Thyroid gland (tissue), 4 donors: ENCODE results near the gene SELENOM. TPM values are rescaled to one million over a fixed set of nuclear protein-coding genes. Genes with fewer than 3 reads are reported as not detected.
A peak's percentile ranks its signal among the peaks of the same experiment; 100 is the strongest.

Source experiments
- DNase-seq, 2 donors: peaks; one replicate each; pipeline ENCODE4 v3.0.0-alpha.2; 2019
- H3K27ac ChIP-seq, 3 donors: fragments of 200-600 bp; sonication (generic); 1 replicate in 2 of 3; 2 replicates in 1 of 3; pipeline ENCODE4 v1.5.1; 2016 to 2019; ENCODE audit warnings: mild to moderate bottlenecking in 1 of 3, moderate library complexity in 1 of 3
- H3K27me3 ChIP-seq: fragments of 200-600 bp; sonication (generic); one replicate; pipeline ENCODE4 v1.5.1; 2019
- H3K36me3 ChIP-seq, 2 donors: fragments of 200-600 bp; sonication (generic); one replicate each; pipeline ENCODE4 v1.5.1; 2016 to 2019
- H3K4me1 ChIP-seq, 2 donors: fragments of 200-600 bp; sonication (generic); one replicate each; pipeline ENCODE4 v1.5.1; 2017 to 2019
- H3K4me3 ChIP-seq, 3 donors: fragments of 200-600 bp; sonication (generic); replicated peaks in 1 of 3; 1 replicate in 2 of 3; 2 replicates in 1 of 3; pipeline ENCODE4 v1.5.1; 2016; ENCODE audit warnings: mild to moderate bottlenecking in 1 of 3
- H3K9me3 ChIP-seq: fragments of 200-600 bp; sonication (generic); one replicate; pipeline ENCODE4 v1.5.1; 2017
- CTCF ChIP-seq, 6 experiments: fragments of 200-600 bp in 3 of 6; fragments of 450-650 bp in 3 of 6; sonication (generic) in 3 of 6; IDR thresholded peaks; one replicate each; pipeline ENCODE4 v1.5.1; 2016 to 2019; ENCODE audit warnings: antibody characterized with exemption in 6 of 6, mild to moderate bottlenecking in 2 of 6, inconsistent platforms in 1 of 6, moderate library complexity in 1 of 6
- POLR2A ChIP-seq, 2 donors: fragments of 450-650 bp; IDR thresholded peaks; one replicate each; pipeline ENCODE4 v1.6.1; 2017; ENCODE audit warnings: antibody characterized with exemption in 2 of 2, mild to moderate bottlenecking in 2 of 2, moderate library complexity in 1 of 2
- WGBS, 2 donors: methylation state at CpG; one replicate each; pipeline ENCODE4 v1.1.5; 2017; 5-methylcytosine and 5-hydroxymethylcytosine counted together
- intact Hi-C: fragments of 100-400 bp; cut with DNase I; formaldehyde crosslinking; loops from one replicate; pipeline ENCODE4 v1.15.1; 2023
- total RNA-seq, 4 donors: library from RNA; depleted of rRNA; stranded (reverse); fragments of >200 nt; gene quantifications; one replicate each; pipeline ENCODE4 v1.2.3, GENCODE V29; 2016

SELENOM gene
- total RNA-seq, 4 donors from 2014 or later, result 208 to 501 (median 314) TPM

- intact Hi-C loops, result no loop called here
- peaks cover 11 to 14% of the 10 kb centered on the region in 2 donors for H3K4me1 ChIP-seq
- 71 to 81% methylated on average over 15 to 23 of the region's 33 CpGs for WGBS, 2 donors
- no peaks in the 10 kb centered on the region for H3K9me3 ChIP-seq
- H3K36me3 ChIP-seq, result peaks cover 43 to 48% of the 10 kb centered on the region in 2 donors
- TF ChIP-seq CTCF (IDR thresholded peaks at IDR 0.05) (no peak), POLR2A (IDR thresholded peaks at IDR 0.05) (no peak)
- peak; percentile 73 to 80 for DNase-seq
- H3K27me3 ChIP-seq, result no peaks in the 10 kb centered on the region
- H3K4me3 ChIP-seq, result no peak overlapping the region
- peak overlapping the region; percentile 39 to 66 (median 62) for H3K27ac ChIP-seq
These were observed 14.1 kb downstream of the SELENOM start for GRCh38 chr22:31093086-31093850.

- Histone ChIP-seq H3K27ac (peak overlapping the region in 2 of 3 donors; percentile 62 to 66), H3K4me1 (peaks cover 11 to 14% of the 10 kb centered on the region in 2 donors), H3K4me3 (no peak overlapping the region), H3K27me3 (no peaks in the 10 kb centered on the region), H3K36me3 (peaks cover 44 to 51% of the 10 kb centered on the region in 2 donors), H3K9me3 (no peaks in the 10 kb centered on the region)
- WGBS, 2 donors, result 93 to 98% methylated on average over 7 to 9 of the region's 9 CpGs
- intact Hi-C loops, result no loop called here
- DNase-seq, result no peak
- TF ChIP-seq POLR2A (IDR thresholded peaks at IDR 0.05), result no peak
- TF ChIP-seq CTCF (IDR thresholded peaks at IDR 0.05), result no peak
These were observed 15.2 kb downstream of the SELENOM start for GRCh38 chr22:31092161-31092560.

GRCh38 chr22:31091106-31091975 is 16.0 kb downstream of the SELENOM start:
- H3K36me3 ChIP-seq, result peaks cover 36 to 46% of the 10 kb centered on the region in 2 donors
- no peaks in the 10 kb centered on the region for H3K27me3 ChIP-seq
- DNase-seq, result no peak
- no peaks in the 10 kb centered on the region for H3K9me3 ChIP-seq
- WGBS, 2 donors, result 72 to 78% methylated on average over 12 to 18 of the region's 29 CpGs
- no peak overlapping the region for H3K4me3 ChIP-seq
- TF ChIP-seq CTCF (IDR thresholded peaks at IDR 0.05), result no peak
- no peak for TF ChIP-seq POLR2A (IDR thresholded peaks at IDR 0.05)
- intact Hi-C loops, result no loop called here
- H3K4me1 ChIP-seq, result peaks cover 11 to 14% of the 10 kb centered on the region in 2 donors
- H3K27ac ChIP-seq, result no peak overlapping the region

GRCh38 chr22:31090217-31091085 is 16.9 kb downstream of the SELENOM start:
- Histone ChIP-seq H3K27ac (no peak overlapping the region), H3K9me3 (no peaks in the 10 kb centered on the region), H3K4me1 (peaks cover 14% of the 10 kb centered on the region in 2 donors), H3K4me3 (no peak overlapping the region), H3K27me3 (no peaks in the 10 kb centered on the region), H3K36me3 (peaks cover 36 to 46% of the 10 kb centered on the region in 2 donors)
- no peak for DNase-seq
- intact Hi-C loops, result no loop called here
- 90 to 96% methylated on average over 14 to 15 of the region's 15 CpGs for WGBS, 2 donors
- TF ChIP-seq CTCF (IDR thresholded peaks at IDR 0.05) (no peak), POLR2A (IDR thresholded peaks at IDR 0.05) (no peak)
